HL-60 (cell line): ENCODE measurements around the gene SLC28A1.

ENCODE experiments used
- DNase-seq, 2 experiments: peaks; one replicate each; pipeline ENCODE4 v3.0.0-alpha.2; 2010 to 2020; ENCODE audit warnings: low read depth in 1 of 2, low spot score in 1 of 2
- H3K27ac ChIP-seq: fragments of 250-450 bp; sonication (Bioruptor Pico); replicated peaks from 2 replicates; pipeline ENCODE4 v1.5.1; 2020; ENCODE audit warnings: mild to moderate bottlenecking, moderate library complexity
- H3K27me3 ChIP-seq: fragments of 250-450 bp; sonication (Bioruptor Pico); 2 replicates; pipeline ENCODE4 v1.5.1; 2021; ENCODE audit warnings: mild to moderate bottlenecking, moderate library complexity; ENCODE audit not compliant: insufficient read depth, poor library complexity, severe bottlenecking
- H3K4me3 ChIP-seq: replicated peaks from 2 replicates; pipeline ENCODE4 v1.5.1; 2011; ENCODE audit warnings: mild to moderate bottlenecking, control low read depth, low read length; ENCODE audit not compliant: insufficient read depth
- CTCF ChIP-seq: IDR thresholded peaks from one replicate; pipeline ENCODE4 v1.5.1; 2011; ENCODE audit warnings: low read length, control low read depth, inconsistent platforms; ENCODE audit not compliant: insufficient read depth
- GABPA ChIP-seq: IDR thresholded peaks from 2 replicates; pipeline ENCODE4 v1.6.1; 2012; ENCODE audit warnings: low read depth
- POLR2AphosphoS5 ChIP-seq: IDR thresholded peaks from 2 replicates; pipeline ENCODE4 v1.6.1; 2012; ENCODE audit warnings: low read depth
- REST ChIP-seq: IDR thresholded peaks from 2 replicates; pipeline ENCODE4 v1.6.1; 2012; ENCODE audit warnings: low read depth; ENCODE audit not compliant: insufficient replicate concordance
- SPI1 ChIP-seq: IDR thresholded peaks from 2 replicates; pipeline ENCODE4 v1.6.1; 2012; ENCODE audit warnings: low read depth, mild to moderate bottlenecking, borderline replicate concordance

The SLC28A1 gene

GRCh38 chr15:84889313-84889990, 5.0 kb downstream of the SLC28A1 start:
- no peak overlapping the region for H3K27ac ChIP-seq
- no peaks in the 10 kb centered on the region for H3K27me3 ChIP-seq
- DNase-seq = no peak
- TF ChIP-seq REST = no peak
- TF ChIP-seq SPI1 = no peak
- TF ChIP-seq POLR2AphosphoS5 = no peak
- TF ChIP-seq GABPA = no peak
- TF ChIP-seq CTCF = no peak
- no peak overlapping the region for H3K4me3 ChIP-seq

- H3K27ac ChIP-seq = no peak overlapping the region
- no peak overlapping the region for H3K4me3 ChIP-seq
- no peak for TF ChIP-seq GABPA
- H3K27me3 ChIP-seq = no peaks in the 10 kb centered on the region
- DNase-seq = peak in 1 of 2 experiments; percentile 38
Measured at GRCh38 chr15:84889991-84890669, 5.7 kb downstream of the SLC28A1 start.

GRCh38 chr15:84890670-84891162, 6.3 kb downstream of the SLC28A1 start:
- H3K27me3 ChIP-seq = no peaks in the 10 kb centered on the region
- H3K4me3 ChIP-seq = no peak overlapping the region
- H3K27ac ChIP-seq = no peak overlapping the region
- DNase-seq = no peak
- TF ChIP-seq POLR2AphosphoS5 (no peak), SPI1 (no peak), REST (no peak), GABPA (no peak), CTCF (no peak)

- H3K4me3 ChIP-seq = no peak overlapping the region
- DNase-seq = no peak
- TF ChIP-seq GABPA (no peak), REST (no peak), CTCF (no peak), POLR2AphosphoS5 (no peak)
- H3K27ac ChIP-seq = no peak overlapping the region
- no peaks in the 10 kb centered on the region for H3K27me3 ChIP-seq
Measured at GRCh38 chr15:84891339-84891738, 6.9 kb downstream of the SLC28A1 start.
